ENCODE measurements around the gene CLTC. TPM values are rescaled to one million over a fixed set of nuclear protein-coding genes. Genes with fewer than 3 reads are reported as not detected.

Gene CLTC
- total and polyA plus RNA-seq, 2 experiments from 2014 or later: 107 to 344 TPM

- H3K4me1 Mint-ChIP-seq: peaks cover 23% of the 10 kb centered on the region
- ATAC-seq (no peak; the same call in 2 of the 3 replicates), DNase-seq (ENCODE audit: low spot score) (peak; percentile 43)
- Histone ChIP-seq H2AFZ (peak overlapping the region; percentile 4; the same call in 1 of the 2 replicates), H3K79me2 (replicated peaks; ENCODE audit: insufficient read depth) (peaks cover 92% of the 10 kb centered on the region), H3K4me1 (ENCODE audit: insufficient read depth) (peaks cover 8% of the 10 kb centered on the region), H3F3A (replicated peaks; ENCODE audit: low read depth) (peaks cover 11% of the 10 kb centered on the region; the same call in 1 of the 2 replicates), H3K9me2 (ENCODE audit: insufficient read depth) (no peaks in the 10 kb centered on the region), H3K4me3 (peak overlapping the region; percentile 82), H4K20me1 (replicated peaks; ENCODE audit: insufficient read depth) (peaks cover 33% of the 10 kb centered on the region), H3K36me3 (ENCODE audit: insufficient read depth) (no peaks in the 10 kb centered on the region), H3K27ac (ENCODE audit: low read depth) (peak overlapping the region; percentile 85), H3K27me3 (ENCODE audit: insufficient read depth) (no peaks in the 10 kb centered on the region), H3K4me2 (peak overlapping the region; percentile 96)
- H3K36me3 Mint-ChIP-seq (ENCODE audit: low read depth): peaks cover 32% of the 10 kb centered on the region
- H3K9me3 Mint-ChIP-seq: no peaks in the 10 kb centered on the region; the same call in 1 of the 3 replicates
- H3K27ac Mint-ChIP-seq: peak overlapping the region; percentile 99
- no peak for TF ChIP-seq ZNF114 (CRISPR knock-in tag; IDR thresholded peaks at IDR 0.05)
- no peak for TF ChIP-seq ETS1 (IDR thresholded peaks at IDR 0.05)
- TF ChIP-seq REST (IDR thresholded peaks at IDR 0.05; ENCODE audit: unreplicated experiment): no peak
- TF ChIP-seq STAT1 (IDR thresholded peaks at IDR 0.05; ENCODE audit: unreplicated experiment): no peak
- no peak for TF ChIP-seq CREB1 (CRISPR knock-in tag; IDR thresholded peaks at IDR 0.05; ENCODE audit: low read depth)
- no peak for TF ChIP-seq JUNB (IDR thresholded peaks at IDR 0.05; ENCODE audit: unreplicated experiment)
- no peak for TF ChIP-seq EZH2 (IDR thresholded peaks at IDR 0.05; ENCODE audit: low read depth, unreplicated experiment)
- no peak for TF ChIP-seq NANOG (IDR thresholded peaks at IDR 0.05; ENCODE audit: borderline replicate concordance)
- TF ChIP-seq POLR2AphosphoS5 (IDR thresholded peaks at IDR 0.05; ENCODE audit: low read depth): no peak
- no peak for TF ChIP-seq ZNF462 (CRISPR knock-in tag; IDR thresholded peaks at IDR 0.05)
- H3K4me3 Mint-ChIP-seq: peak overlapping the region; percentile 99
- H3K27me3 Mint-ChIP-seq (ENCODE audit: insufficient read depth, low read depth, poor library complexity): peaks cover 7% of the 10 kb centered on the region
Observed at GRCh38 chr17:59707971-59708430, 88.3 kb downstream of the CLTC start.
